VCaP (cell line): ENCODE results near the gene NUP188.

Experiments
- H3K27ac ChIP-seq: fragments of 450-650 bp; 2 replicates; pipeline ENCODE4 v1.5.1; 2017
- TF ChIP-seq, protein P1 (sequence below): fragments of 450-650 bp; conservative IDR thresholded peaks from 2 replicates; pipeline ENCODE4 v1.5.1; 2017; ENCODE audit warnings: mild to moderate bottlenecking, moderate library complexity

The NUP188 gene

DNA sequence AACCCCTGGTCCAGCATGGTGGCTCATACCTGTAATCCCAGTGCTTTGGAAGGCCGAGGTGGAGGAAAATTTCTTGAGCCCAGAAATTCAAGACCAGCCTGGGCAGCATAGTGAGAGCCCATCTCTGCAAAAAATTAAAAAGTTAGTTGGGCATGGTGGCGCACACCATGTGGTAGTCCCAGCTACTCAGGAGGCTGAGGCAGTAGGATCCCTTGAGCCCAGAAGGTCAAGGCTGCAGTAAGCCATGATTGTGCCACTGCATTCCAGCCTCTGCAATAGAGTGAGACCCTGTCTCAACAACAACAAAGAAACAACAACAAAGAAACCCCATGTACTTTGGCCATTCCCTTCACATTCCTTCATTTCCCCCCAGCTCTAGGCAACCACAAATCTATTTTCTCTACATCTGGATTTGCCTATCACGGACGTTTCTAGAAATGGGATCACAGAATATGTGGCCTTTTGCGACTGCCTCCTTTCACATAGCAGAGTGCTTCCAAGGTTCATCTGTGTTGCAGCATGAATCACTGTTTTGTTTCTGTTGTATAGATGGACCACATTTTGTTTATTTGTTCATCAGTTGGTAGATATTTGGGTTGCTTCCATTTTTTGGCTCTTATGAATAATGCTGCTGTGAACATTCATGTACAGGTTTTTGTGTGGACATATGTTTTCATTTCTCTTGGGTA is 106.8 kb downstream of the NUP188 start:
- TF ChIP-seq, protein P1, sequence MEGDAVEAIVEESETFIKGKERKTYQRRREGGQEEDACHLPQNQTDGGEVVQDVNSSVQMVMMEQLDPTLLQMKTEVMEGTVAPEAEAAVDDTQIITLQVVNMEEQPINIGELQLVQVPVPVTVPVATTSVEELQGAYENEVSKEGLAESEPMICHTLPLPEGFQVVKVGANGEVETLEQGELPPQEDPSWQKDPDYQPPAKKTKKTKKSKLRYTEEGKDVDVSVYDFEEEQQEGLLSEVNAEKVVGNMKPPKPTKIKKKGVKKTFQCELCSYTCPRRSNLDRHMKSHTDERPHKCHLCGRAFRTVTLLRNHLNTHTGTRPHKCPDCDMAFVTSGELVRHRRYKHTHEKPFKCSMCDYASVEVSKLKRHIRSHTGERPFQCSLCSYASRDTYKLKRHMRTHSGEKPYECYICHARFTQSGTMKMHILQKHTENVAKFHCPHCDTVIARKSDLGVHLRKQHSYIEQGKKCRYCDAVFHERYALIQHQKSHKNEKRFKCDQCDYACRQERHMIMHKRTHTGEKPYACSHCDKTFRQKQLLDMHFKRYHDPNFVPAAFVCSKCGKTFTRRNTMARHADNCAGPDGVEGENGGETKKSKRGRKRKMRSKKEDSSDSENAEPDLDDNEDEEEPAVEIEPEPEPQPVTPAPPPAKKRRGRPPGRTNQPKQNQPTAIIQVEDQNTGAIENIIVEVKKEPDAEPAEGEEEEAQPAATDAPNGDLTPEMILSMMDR, result no peak
- peak overlapping the region; percentile 73; the same call in 1 of the 2 replicates for H3K27ac ChIP-seq
